IPS DF 19.7 (cell line): ENCODE results near the gene RALGAPA2.

Source experiments
- DNase-seq: peaks from one replicate; pipeline ENCODE4 v3.0.0-alpha.2; 2013; ENCODE audit warnings: low read depth, low spot score

RALGAPA2 gene

GRCh38 chr20:20683481-20684321 lies 28.7 kb downstream of the RALGAPA2 start:
- DNase-seq = no peak

- no peak for DNase-seq
Observed at GRCh38 chr20:20683020-20683419, 29.4 kb downstream of the RALGAPA2 start.

GRCh38 chr20:20680991-20681508 lies 31.4 kb downstream of the RALGAPA2 start:
- no peak for DNase-seq

DNA sequence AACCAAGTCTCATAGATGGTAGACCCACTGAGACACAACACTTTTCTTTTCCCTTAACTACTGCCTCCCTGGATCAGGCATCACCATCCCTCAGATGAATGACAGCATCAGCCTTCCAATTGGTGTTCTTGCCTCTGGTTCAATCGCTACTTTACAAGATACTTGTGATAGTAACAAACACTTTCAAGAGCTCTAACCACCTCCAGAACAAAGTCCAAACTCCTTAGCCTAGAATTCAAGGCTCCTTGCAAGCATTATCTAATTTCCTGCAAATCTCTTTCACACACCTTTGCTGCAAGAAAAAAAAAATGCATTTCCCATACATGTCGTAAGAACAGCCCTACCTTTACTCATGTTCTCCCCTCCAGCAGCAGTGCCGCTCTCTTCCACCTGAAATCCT lies 33.1 kb downstream of the RALGAPA2 start:
- DNase-seq = no peak

DNA sequence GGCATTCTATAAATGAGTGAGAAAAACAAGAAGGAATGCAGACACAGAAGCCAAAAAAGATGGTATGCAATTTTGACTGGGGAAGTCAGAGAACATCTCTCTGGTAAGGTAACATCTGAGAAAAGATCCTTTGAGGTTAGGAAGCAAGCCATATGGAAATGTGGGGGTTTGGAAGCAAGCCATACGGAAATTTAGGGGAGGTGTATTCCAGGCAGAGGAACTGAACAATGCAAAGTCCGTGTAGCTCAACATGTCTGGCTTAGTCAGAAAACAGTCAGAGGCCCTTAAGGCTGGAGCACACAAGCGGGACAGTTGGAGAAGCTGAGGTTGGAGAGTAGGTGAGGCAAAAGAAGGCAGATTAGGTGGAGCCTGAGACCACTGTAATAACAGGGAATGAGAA lies 35.3 kb downstream of the RALGAPA2 start:
- no peak for DNase-seq

DNA sequence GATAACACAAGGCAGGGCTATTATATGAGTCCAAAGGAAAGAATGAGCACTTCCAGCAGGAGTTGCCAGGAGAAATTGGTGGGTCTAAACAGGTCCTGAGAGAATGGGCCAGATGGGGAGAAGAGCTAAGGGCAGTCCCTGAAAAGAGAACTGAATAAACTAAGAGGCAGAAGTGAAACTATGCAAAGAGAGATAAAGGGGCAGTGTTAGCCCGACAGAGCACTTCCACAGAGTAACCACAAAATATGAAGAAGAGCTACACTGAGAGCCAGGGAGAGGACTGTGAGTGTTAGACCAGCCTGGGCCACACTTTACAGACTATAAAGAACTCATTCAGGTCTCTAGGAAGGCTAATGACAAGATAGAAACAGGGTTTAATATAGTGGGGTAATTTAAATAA lies 43.8 kb downstream of the RALGAPA2 start:
- no peak for DNase-seq

DNA sequence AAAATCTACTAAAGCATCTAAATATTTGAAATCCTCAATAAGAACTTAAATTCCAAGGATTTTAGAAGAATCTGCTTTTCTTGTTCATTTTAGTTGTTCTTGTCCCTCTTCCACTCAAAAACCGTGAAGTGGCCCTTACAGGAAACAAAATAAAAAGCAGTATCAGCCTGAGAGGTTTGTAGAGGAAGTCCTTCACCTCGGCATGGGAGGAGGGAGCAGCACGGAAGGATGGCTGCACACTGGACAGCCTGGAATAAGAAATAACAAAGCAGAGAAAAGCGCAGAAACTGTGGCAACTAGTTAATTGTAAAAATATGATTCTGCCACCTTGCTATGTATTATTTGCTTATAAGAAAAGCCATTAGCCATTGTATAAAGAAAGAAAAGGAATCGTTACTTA lies 46.1 kb downstream of the RALGAPA2 start:
- DNase-seq = no peak

GRCh38 chr20:20665606-20666332 lies 46.7 kb downstream of the RALGAPA2 start:
- DNase-seq = no peak

DNA sequence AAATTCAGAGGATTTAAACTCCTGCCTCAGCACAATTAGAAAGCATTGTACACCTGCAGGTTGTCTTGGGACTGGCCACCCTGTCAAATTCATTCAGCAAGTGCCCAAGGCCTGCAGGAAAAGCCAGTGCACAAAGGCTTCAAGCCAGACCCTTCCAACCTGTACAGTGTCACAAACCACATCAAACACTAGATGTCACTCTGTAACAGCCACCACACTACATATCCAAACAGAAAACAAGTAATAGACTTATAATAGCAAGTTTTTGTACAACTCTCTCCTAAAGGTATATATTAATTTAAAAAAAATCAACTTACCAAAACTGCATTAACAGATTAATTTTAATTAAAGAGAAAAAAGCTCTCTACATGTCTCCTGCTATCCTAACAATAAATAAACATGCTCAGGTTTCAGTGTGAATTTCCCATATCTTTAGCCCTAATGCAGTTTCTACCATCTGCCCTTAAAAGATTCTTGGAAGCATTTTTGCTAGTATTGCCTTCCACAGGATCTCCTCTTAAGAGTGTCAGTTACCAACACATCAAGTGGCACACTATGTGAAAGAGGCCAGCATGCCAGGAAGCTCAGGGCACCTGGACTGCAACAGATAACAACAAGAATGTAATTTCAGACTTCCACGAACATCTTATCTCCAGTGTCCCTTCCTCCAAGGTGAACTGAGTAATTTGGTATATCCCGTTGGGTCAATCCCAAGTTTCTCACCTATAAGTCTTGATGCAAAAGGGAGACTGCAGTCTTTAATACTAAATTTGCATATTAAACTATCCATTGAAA lies 47.5 kb downstream of the RALGAPA2 start:
- DNase-seq = no peak

DNA sequence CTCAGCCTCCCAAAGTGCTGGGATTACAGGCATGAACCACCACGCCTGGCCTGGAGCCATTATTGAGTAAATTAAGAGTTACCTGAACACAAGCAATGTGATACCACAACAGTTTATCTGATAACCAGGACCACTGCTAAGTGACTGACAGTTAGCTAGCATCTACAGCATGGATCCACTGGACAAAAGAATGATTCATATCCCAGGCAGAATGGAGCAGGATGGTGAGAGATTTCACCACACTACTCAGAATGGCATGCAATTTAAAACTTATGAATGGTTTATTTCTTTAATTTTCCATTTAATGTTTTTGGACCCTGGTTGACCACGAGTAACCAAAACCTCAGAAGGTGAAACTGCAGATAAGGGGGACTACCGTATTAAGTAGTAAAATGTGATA lies 48.6 kb downstream of the RALGAPA2 start:
- DNase-seq = no peak

GRCh38 chr20:20658871-20659431 lies 53.5 kb downstream of the RALGAPA2 start:
- DNase-seq = no peak

DNA sequence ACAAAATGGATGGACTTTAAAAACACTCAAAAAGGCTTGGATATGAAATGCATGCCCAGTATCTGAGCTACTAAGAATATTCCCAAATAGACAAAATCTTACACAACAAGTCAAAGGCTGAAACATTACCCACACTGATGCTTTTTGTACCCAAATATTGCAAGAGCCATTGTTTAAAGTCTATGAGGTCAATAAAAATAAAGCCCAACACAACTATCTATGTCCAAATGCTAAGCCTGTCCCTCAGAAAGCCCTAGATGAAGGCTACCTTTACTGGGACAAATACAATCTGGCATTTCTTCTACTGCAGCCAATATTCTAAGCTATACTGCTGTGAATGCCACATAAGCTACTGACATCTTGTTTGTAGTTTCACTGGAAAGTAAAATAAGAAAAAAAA lies 54.3 kb downstream of the RALGAPA2 start:
- DNase-seq = no peak

DNA sequence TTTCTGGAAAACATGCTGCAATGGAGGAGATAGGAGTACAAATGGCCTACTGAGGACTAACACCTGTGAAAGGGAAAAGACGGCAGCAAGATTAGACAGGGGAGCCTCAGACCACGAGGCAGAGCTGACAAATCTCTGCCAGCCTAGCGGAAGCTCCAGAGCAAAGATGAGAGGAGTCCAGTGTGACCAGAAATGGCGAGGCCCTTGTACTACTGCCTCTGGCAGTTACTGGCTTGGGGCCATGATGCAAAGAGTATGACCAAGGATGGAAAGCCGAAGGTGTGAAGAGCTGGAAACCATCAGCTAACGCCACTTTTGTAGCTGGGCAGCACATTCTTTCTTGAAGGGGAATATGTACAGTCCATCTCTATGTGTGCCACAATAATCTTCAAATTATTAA lies 55.4 kb downstream of the RALGAPA2 start:
- no peak for DNase-seq

- no peak for DNase-seq
Observed at GRCh38 chr20:20655883-20656282, 56.6 kb downstream of the RALGAPA2 start.

DNA sequence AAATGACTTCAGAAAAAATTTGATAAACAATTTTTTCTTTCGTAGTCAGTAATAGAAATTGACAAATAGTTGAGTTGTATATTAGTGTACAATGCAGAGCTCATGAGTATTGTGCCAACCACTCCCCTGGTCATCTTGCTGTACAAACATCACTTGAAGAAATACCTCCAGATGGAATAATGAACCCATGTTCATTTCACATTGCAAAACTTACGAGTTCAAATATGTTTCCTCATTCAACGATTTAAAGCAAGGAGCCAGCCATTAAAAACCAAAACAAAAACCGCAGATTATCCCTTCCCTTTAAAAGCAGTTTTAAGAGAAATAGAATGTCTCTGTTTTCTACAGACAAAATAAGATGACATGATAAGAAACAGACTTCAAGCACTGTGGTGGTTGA lies 62.5 kb downstream of the RALGAPA2 start:
- no peak for DNase-seq

GRCh38 chr20:20643927-20644326 lies 68.5 kb downstream of the RALGAPA2 start:
- DNase-seq = no peak

- no peak for DNase-seq
Observed at GRCh38 chr20:20641783-20642182, 70.7 kb downstream of the RALGAPA2 start.

- DNase-seq = no peak
Observed at GRCh38 chr20:20638878-20639277, 73.6 kb downstream of the RALGAPA2 start.

DNA sequence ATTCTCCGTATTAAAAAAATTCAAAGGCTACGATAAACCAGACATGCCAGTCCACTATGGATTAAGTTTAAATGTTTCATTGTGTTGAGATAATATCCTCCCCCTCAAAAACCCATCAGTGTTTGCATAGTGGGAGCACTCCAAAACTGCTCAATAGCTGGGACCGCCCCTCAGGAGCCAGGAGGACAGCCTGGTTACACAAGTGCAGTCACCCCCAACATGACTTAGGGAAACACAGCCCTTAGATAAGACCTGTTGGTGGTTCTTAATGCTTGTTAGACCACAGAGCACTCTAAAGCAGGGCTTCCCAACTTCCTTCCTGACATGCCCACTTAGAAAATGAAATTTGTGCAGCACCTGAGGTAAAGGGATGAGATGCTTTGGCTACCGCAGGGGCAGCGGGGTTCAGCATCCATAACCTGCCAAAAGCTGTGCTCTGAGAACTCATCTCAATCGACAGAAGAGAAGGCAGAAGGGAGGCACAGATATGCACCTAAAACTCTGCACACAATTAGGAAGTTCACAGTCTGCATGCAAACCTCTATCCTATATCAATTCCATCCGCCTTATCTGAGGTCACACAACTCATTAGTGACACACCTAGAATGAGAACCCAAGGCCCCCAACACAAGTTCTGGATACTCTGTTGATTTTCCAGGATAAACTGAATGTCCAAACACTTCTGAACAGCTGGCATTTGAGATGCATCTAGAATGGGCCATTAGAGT lies 74.3 kb downstream of the RALGAPA2 start:
- no peak for DNase-seq

GRCh38 chr20:20635006-20635405 lies 77.4 kb downstream of the RALGAPA2 start:
- DNase-seq = no peak

DNA sequence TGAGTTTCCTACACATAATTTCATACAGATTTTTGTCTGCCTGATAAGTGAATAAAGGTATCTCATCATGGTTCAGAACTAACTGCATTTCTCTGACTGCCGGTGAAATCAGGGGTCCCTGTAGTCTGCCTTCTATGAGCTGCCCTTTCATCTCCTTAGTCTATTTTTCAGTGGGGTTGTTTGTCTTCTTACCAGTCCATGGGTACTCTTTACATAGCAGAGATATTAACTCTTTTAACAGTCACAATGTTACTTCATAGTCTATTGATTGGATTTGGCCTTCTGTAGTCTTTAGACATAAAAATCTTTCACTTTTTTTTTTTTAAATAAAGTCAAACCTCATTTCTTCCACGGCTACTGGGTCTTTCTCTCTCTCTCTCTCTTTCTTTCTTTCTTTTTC lies 79.8 kb downstream of the RALGAPA2 start:
- no peak for DNase-seq
